Panc1 (cell line): Measurements from ENCODE around the gene ZBTB7C. TPM values are rescaled to one million over a fixed set of nuclear protein-coding genes. Genes with fewer than 3 reads are reported as not detected.

ENCODE experiments used
- ATAC-seq: fragments of 200-7000 bp; cut with Tn5 transposase; 2 replicates; pipeline ENCODE4 v1.9.1; 2020; ENCODE audit warnings: mild to moderate bottlenecking, moderate library complexity
- BruUV-seq: library from RNA; stranded (reverse); fragments of 400-500 nt; replicated peaks from 2 replicates; lab custom pipeline; 2021; lab: Mats Ljungman, UMichigan
- CTCF ChIA-PET: fragments of 300-600 bp; sonication (Branson Sonifier 250); formaldehyde crosslinking; loops from one replicate; lab custom pipeline; 2022; ENCODE audit warnings: antibody characterized with exemption; lab: Charles Lee
- POLR2A ChIA-PET: fragments of 300-600 bp; sonication (Branson Sonifier 250); formaldehyde crosslinking; loops from one replicate; lab custom pipeline; 2022; ENCODE audit warnings: antibody characterized with exemption; lab: Charles Lee
- DNase-seq: peaks from one replicate; pipeline ENCODE4 v3.0.0-alpha.2; 2010; ENCODE audit warnings: low read depth, low spot score
- H3K27ac ChIP-seq: 2 replicates; pipeline ENCODE4 v1.5.1; 2011; ENCODE audit warnings: mild to moderate bottlenecking, low read length, inconsistent platforms
- H3K27me3 ChIP-seq: fragments of 200-500 bp; sonication (Bioruptor generic); 2 replicates; pipeline ENCODE4 v1.6.0; 2014; ENCODE audit warnings: low read length, inconsistent platforms; ENCODE audit not compliant: control insufficient read depth, insufficient read depth
- H3K36me3 ChIP-seq: fragments of 200-500 bp; sonication (Bioruptor generic); 2 replicates; pipeline ENCODE4 v1.5.1; 2014; ENCODE audit warnings: inconsistent platforms, mild to moderate bottlenecking, low read length, moderate library complexity; ENCODE audit not compliant: control insufficient read depth, insufficient read depth
- H3K4me1 ChIP-seq: 2 replicates; pipeline ENCODE4 v1.5.1; 2011; ENCODE audit warnings: inconsistent platforms, mild to moderate bottlenecking, low read length, moderate library complexity; ENCODE audit not compliant: control insufficient read depth, insufficient read depth
- H3K4me3 ChIP-seq, 2 experiments: 2 replicates each; pipeline ENCODE4 v1.5.1; 2011 to 2012; ENCODE audit warnings: low read depth in 2 of 2, low read length in 2 of 2, mild to moderate bottlenecking in 2 of 2, inconsistent platforms in 1 of 2, moderate library complexity in 1 of 2
- H3K9me3 ChIP-seq: fragments of 200-500 bp; sonication (Bioruptor generic); 2 replicates; pipeline ENCODE4 v1.5.1; 2014; ENCODE audit warnings: low read depth, mild to moderate bottlenecking, inconsistent platforms, low read length, moderate library complexity; ENCODE audit not compliant: control insufficient read depth, insufficient read depth
- CTCF ChIP-seq: fragments of 450-650 bp; IDR thresholded peaks from 2 replicates; pipeline ENCODE4 v1.5.1; 2017; ENCODE audit warnings: mild to moderate bottlenecking
- POLR2AphosphoS5 ChIP-seq: IDR thresholded peaks from 2 replicates; pipeline ENCODE4 v1.6.1; 2012; ENCODE audit warnings: mild to moderate bottlenecking, low read depth, low read length, moderate library complexity
- REST ChIP-seq, 2 experiments: IDR thresholded peaks; 2 replicates each; pipeline ENCODE4 v1.6.1; 2011 to 2012; ENCODE audit warnings: low read depth in 2 of 2, control low read depth in 1 of 2, low read length in 1 of 2, mild to moderate bottlenecking in 1 of 2, moderate library complexity in 1 of 2; ENCODE audit not compliant: insufficient read depth in 1 of 2
- SIN3A ChIP-seq: IDR thresholded peaks from 2 replicates; pipeline ENCODE4 v1.6.1; 2012; ENCODE audit warnings: low read depth, mild to moderate bottlenecking, low read length, moderate library complexity, borderline replicate concordance; ENCODE audit not compliant: insufficient read depth
- TCF7L2 ChIP-seq: IDR thresholded peaks from 2 replicates; pipeline ENCODE4 v1.6.1; 2011; ENCODE audit warnings: mild to moderate bottlenecking, low read depth, low read length, inconsistent platforms
- in situ Hi-C: cut with HindIII; loops from 2 replicates; pipeline ENCODE4 v1.10.0; 2016; ENCODE audit warnings: low sequenced_read_pairs, low pct_unique_long_range_greater_than_20kb
- intact Hi-C: fragments of 100-400 bp; cut with micrococcal nuclease; formaldehyde crosslinking; loops from one replicate; pipeline ENCODE4 v1.10.0; 2022; ENCODE audit not compliant: unreplicated experiment
- total RNA-seq: library from RNA; stranded (reverse); gene quantifications from one replicate; pipeline ENCODE4 v1.2.1, GENCODE V29; 2021; ENCODE audit not compliant: unreplicated experiment

ZBTB7C gene
- total RNA-seq, 1 experiment from 2014 or later: 0.03 TPM

DNA sequence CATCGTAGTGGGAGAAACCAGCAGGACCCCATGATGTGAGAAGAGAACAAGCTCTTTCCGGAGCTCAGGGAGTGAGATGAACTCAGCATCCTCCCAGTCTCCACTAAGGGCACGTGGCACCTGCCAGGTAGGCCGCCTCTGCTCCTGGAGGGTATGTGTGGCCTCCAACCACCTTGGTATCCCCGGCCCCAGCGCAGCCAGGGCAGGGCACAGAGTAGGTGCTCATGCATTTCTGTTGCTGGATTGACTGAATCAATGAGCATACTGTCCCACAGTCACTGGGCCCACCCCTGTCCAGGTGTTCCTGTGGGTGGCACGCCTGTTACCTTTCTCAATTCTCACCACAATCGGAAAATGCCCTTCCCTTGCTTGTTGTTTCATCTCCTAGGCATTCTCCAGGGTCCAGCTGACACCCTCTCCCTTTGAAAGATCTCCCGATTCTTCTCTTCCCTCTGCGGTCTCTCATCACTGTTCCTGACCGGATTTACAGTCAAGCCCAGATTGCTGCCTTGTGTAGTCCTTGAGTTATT lies 340.2 kb downstream of the ZBTB7C start:
- intact Hi-C loops: no loop called here
- H3K4me1 ChIP-seq: no peaks in the 10 kb centered on the region
- no peak overlapping the region for H3K27ac ChIP-seq
- POLR2A ChIA-PET: no interaction called here
- H3K9me3 ChIP-seq: no peaks in the 10 kb centered on the region
- in situ Hi-C loops: no loop called here
- no peak for DNase-seq
- CTCF ChIA-PET: no interaction called here
- no TSS peak for BruUV-seq
- ATAC-seq: no peak
- H3K36me3 ChIP-seq: no peaks in the 10 kb centered on the region
- TF ChIP-seq POLR2AphosphoS5 (no peak), TCF7L2 (no peak), CTCF (no peak), SIN3A (no peak), REST (IDR thresholded peaks at IDR 0.05; ENCODE audit: insufficient read depth in 1 of 2, low read depth in 2 of 2, low read length in 1 of 2) (no peak)
- no peak overlapping the region for H3K4me3 ChIP-seq
- no peaks in the 10 kb centered on the region for H3K27me3 ChIP-seq

DNA sequence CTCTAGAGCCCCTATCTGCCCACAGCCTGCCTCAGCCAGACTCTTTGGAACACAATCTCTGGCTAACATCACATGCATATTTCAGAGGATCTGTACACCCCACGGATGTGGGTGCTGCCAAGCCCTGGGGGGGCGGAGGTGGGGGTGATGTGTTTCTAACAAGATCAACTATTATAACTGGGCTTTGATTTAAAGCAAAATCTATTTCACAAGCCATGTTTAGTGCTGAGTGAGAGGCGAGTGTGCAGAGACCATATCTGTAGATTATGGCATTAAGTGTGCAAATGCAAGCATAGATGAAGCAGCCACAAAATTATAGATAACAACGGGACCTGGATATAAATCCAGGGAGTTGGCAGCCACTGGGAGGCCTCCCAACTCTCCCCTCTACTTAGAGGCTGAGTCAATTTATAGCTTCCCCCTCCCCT lies 342.9 kb downstream of the ZBTB7C start:
- ATAC-seq (no peak), DNase-seq (no peak)
- intact Hi-C loops: no loop called here
- TF ChIP-seq POLR2AphosphoS5 (no peak), TCF7L2 (no peak)
- in situ Hi-C loops: no loop called here
- ChIA-PET CTCF (no interaction called here), POLR2A (no interaction called here)
- BruUV-seq: no TSS peak
- Histone ChIP-seq H3K36me3 (no peaks in the 10 kb centered on the region), H3K27me3 (no peaks in the 10 kb centered on the region), H3K4me1 (no peaks in the 10 kb centered on the region), H3K4me3 (no peak overlapping the region), H3K27ac (no peak overlapping the region), H3K9me3 (no peaks in the 10 kb centered on the region)

DNA sequence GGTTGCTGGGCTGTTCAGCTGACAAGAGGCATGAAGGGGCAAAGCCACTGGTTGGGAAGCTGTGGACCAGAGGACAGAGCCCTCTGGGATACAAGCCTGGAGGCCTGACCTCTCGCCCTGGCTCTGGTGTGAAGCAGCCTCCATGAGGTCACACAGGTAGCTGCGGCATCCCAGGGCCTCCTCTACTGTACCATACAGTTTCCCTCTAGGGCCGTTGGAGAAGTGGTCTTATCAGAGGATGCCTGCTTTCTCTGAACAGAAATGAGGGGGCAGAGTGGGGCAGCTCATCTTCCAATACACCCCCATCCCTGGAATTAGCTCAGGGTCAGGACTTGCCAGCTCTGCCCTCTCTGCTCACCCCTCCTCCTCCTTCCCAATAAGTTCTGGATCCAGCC lies 343.6 kb downstream of the ZBTB7C start:
- no TSS peak for BruUV-seq
- no peaks in the 10 kb centered on the region for H3K27me3 ChIP-seq
- no peak for ATAC-seq
- H3K27ac ChIP-seq: no peak overlapping the region
- DNase-seq: no peak
- ChIA-PET CTCF (no interaction called here), POLR2A (no interaction called here)
- H3K9me3 ChIP-seq: no peaks in the 10 kb centered on the region
- TF ChIP-seq CTCF: no peak
- no peak for TF ChIP-seq SIN3A
- in situ Hi-C loops (no loop called here), intact Hi-C loops (no loop called here)
- H3K36me3 ChIP-seq: no peaks in the 10 kb centered on the region
- H3K4me3 ChIP-seq: no peak overlapping the region
- no peaks in the 10 kb centered on the region for H3K4me1 ChIP-seq
